ENCODE results near the gene CREG1.
"Not testable (repeated sequence)": the region's sequence is repeated elsewhere in the genome, so short reads cannot be mapped to it uniquely, and the experiment has no call there.

CREG1 gene

DNA sequence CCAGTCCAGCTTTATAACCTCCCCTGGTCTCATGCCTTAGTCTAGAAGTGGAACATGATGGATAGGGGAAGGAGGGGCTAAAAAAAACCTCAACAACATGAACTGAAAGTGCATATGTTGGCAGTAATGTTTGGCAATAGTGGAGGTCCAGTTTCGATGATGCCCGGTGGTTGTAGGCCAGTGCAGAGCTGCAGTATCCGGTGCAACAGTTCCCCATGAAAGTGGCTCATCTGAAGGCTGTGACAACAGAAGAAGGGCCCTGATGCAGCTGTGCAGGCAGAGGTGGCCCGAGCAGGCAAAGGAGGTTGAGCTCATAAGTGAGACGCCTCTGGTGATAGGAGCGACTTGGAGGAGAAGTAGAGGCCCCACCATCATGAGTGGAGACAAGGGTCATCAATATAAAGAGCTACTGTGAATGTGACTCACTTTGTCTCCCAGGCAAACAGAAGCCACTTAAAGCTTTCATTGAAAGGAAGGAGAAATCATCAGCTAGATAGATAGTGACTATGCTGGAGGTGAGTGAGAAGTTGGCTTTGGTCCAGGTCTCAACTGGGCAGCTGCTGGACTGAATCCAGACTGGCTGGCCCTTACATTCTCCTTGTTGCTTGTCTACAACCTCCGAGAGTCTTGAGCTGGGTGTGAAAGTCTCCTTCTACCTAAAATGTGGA, 10.2 kb upstream of the CREG1 start:
- DNase-seq (ENCODE audit: low read depth): no peak

DNA sequence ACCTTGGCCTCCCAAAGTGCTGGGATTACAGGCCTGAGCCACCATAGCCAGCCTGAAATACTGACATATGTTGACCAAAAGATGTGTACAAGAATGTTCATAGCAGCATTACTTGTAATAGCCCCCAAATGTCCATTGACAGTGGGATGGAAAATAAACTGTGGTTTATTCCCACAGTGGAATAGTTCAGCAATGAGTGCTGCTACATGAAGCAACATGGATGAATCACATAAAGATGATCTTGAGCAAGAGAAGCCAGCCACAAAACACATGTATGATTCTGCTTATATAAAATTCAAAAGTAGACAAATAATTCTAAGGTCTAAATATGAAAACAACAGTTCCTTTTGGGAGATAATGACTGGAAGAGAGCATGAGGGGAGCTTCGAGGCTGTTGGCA, 9.1 kb upstream of the CREG1 start:
- DNase-seq (ENCODE audit: low read depth): no peak

DNA sequence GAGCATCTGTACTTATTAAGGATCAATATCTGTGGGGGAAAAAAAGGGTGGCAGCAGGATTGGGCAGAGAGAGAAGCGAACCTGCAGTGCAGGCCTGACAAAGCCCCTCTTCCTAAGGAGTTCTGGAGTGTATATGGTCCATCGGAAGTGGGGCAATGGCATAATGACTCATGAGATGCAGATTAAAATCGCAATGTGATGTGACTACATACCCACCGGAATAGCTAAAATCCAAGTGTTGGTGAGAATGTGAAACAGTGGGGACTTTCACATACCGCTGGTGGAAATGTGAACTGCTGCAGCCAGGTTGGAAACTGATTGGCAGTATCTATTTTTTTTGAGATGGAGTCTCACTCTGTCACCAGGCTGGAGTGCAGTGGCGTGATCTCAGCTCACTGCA, 8.2 kb upstream of the CREG1 start:
- DNase-seq (ENCODE audit: low read depth): no peak

DNA sequence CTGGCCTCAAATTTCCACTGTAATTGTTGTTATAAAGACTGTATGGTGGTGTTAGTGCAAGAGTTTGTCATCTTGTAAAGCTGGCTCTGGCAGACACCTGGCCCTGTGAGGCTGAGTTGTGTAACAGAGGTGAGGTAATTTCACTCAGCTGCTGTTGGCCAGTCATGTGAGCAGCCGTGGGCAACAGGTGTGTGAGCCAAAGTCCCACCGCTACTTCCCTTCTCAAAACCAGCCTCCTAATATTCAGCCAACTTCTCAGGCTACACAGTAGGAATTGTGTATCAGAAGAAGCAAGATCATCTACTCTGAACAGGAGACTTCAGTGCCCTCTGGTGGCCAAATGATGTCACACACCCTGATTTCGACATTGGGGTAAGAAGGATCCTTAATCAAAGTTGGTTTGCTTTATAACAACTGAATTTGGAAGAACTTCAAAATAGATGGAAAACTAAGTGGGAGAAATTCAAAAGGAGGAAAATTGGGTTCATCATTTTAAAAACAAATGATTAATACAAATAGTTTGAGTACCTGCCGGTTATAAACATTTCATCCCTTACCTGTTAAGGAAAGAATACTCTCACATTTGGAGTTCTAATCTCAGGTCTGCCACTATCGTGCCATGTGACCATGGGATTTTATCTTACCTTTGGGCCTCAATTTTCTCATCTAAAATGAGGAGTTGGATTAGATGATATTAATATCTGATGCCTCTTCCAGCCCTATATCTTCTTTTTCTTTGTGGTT, 2.6 kb upstream of the CREG1 start:
- DNase-seq (ENCODE audit: low read depth): peak; percentile 33

DNA sequence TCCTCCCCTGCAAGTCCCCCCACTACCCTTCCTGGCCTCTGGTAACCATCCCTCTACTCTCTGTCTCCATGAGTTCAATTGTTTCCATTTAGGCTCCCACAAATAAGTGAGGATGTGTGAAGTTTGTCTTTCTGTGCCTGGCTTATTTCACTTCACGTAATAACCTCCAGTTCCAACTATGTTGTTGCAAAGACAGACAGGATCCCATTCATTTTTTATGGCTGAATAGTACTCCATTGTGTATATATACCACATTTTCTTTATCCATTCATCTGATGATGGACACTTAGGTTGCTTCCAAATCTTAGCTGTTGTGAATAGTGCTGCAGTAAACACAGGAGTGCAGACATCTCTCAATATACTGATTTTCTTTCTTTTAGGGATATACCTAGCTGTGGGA, 1.5 kb upstream of the CREG1 start:
- DNase-seq (ENCODE audit: low read depth): not testable (repeated sequence)

DNA sequence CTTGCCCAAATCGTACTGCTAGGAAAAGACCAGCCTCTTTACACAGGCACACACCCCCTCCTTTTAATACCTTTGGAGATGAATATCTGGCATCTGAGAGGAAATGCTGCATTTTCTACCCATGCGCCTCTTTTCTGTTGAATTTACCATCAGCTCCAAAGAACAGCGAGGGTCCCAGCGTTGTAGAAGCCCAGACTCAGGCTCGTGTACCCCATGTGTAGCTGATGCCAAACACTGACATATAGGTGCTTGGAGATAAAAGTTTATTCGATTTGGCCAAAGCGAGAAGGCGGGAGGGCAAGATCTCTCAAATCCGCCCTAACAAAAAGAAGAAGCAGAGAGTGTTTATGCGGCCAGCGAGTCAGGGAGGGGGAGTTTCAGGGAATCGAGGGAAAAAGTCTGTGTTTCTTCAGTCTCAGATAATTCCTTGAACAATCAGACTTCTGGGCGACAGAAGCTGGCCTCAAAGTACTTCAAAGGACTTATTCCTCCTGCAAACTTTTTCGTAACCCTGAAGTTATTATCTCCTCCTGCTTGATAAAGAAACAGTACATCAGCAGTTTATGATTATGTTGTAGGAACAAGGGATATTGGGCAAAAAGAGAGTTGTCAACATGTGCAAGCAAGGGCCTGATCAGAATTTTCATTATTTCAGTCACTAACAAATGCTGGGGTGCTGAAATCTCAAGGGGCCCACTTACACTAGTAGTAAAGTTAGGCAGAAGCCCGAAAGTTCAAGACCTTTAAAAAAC, 642 bp upstream of the CREG1 start:
- no peak for DNase-seq (ENCODE audit: low read depth)

DNA sequence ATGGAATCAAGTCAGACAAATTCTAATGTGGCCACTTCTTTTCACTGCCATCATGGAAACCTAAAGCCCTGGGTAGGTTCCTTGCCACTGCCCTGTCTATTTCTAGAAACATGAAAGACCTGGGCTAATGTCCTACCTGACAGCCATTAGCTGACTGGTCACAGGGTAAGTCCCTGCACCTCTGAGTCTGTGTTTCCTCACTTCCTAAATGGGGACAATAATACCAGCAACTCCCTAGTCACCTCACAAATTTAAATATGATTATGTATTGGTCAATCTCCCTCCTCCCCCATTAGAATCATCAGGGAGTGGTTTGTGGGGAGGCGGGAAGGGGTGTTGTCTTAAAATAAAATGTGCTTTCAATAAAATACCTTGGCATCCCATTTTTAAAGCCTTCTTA, 2.2 kb downstream of the CREG1 start:
- no peak for DNase-seq (ENCODE audit: low read depth)

DNA sequence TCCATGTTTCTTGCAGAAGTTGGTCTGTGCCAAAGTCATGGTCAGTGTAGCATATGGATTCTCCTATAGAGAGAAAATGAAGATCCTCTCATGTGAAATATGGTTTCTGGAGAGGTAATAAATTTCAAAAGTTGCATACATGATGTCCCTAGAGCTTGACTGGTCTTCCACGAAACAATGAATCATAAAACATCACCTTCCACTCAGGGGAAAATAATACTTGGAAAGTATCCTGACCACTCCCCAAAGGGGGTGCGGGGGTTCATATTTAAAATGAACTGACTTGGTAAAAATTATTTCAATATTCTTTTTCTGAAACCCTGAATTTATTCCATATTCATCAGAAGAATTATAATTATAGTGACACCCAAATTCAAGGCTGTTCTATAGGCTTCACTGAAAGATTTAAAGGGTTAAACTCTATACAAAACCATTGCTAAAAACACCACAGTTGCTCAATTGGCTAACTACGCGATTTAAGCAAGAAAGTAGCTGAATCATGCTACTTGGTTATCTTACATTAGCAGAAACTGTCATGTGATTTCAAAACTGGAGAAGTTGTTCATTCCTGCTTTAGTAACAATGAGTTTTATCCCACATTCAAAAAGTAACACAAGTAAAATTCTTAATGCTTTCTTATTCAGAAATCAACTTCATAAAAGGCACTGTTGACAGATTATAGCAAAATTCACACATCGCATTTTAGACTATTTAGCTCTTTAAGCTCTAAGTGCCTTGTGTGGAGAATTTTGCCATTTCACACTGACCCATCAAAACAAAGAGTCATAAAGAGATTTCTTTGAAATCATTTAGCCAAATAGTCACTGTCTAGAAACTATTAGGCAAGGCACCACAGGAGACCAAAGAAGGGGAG, 5.3 kb downstream of the CREG1 start:
- no peak for DNase-seq (ENCODE audit: low read depth)

DNA sequence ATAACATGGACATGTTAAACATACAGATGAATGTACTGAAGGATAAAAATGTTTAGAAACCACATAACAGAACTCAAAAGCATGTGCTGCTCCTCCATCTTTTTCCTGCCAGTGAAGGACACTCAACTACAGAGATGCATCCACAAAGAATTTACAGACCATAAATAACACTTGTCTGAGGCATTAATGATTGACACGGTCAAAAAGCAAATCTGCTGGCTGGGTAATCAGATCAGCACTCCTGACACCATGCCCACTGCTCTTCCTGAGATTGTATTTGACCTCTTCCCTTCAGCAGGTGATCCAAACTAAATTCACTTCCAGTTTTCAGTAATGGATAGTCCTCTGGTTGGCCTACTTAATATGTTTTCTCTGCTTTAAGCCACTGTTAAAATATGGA, 6.6 kb downstream of the CREG1 start:
- DNase-seq (ENCODE audit: low read depth): no peak

DNA sequence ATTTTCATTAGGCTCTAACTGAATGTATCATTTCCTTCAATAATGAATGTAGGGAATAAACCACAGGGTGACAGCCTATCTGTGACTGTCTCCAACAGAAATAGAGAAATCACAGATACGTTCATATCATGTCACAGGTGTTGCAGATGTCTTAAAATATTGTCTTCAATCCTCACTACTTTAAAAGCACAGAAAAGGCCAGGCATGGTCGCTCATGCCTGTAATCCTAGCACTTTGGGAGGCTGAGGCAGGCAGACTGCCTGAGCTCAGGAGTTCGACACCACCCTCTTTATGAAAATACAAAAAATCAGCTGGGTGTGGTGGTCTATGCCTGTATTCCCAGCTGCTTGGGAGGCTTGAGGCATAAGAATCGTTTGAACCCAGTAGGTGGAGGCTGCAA, 8.2 kb downstream of the CREG1 start:
- no peak for DNase-seq (ENCODE audit: low read depth)

DNA sequence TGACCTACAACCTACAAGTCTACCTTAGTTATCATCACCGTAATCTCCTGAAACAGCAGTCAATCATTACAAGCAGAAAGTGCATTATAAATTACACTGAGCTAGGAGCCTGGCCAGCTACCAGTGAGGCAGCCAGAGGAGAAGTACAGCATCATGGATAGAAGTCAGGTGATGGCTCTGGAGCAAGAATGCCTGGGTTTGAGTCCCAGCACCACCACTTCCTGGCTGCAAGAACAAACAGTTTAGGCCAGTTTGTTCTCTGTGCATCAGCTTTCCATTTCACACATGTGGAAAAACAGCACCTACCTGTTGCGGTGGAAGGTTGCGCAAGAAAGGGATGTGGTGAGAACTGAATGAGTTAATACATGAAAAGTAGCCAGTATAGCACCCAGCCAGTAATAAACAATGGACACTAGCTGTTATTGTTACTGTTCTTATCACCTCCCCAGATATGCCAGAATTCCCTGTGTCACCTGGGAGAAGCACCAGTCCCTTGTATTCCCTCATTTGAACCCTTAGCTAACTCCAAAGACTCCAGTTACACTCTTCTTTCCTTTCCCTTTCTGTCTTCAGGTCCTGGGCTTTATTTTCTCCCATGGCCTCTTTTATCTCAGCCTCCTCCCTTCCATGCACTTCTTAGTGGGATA, 9.0 kb downstream of the CREG1 start:
- no peak for DNase-seq (ENCODE audit: low read depth)

DNA sequence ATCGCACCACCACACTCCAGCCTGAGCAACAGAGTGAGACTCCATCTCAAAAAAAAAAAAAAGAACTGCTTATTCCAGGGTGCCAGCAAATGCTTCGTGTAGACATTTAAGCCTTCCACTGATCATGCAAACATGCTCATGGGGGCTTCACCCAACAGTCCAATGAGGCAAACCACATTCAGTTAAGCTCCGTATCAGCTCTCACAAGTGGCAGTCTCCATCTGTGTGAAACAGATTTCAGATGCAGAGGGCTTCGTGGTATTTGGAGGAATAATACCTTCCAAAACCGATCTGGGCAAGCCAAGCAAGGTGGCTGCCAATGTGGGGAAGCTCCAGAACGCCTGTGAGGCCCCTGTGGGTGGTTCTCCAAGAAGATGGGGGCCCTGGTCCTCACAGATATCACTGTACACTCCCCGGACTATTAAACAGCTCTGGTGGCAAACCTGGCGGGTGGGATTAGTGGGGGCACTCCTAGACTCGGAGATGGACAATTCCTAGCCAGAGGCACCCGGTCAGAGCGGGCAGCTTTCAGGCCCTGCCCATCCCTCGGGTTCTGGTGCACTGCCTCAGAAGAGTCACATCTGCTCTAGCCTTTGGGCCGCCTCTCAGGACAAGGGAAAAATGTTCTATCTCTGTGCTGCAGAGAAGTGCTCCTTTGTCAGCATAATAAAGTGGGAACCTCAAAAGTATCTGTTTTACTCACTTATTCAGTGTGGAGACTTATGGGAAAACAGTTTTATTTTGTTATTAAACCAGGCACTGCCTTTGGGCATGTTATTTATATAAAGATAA, 10.2 kb downstream of the CREG1 start:
- no peak for DNase-seq (ENCODE audit: low read depth)

DNA sequence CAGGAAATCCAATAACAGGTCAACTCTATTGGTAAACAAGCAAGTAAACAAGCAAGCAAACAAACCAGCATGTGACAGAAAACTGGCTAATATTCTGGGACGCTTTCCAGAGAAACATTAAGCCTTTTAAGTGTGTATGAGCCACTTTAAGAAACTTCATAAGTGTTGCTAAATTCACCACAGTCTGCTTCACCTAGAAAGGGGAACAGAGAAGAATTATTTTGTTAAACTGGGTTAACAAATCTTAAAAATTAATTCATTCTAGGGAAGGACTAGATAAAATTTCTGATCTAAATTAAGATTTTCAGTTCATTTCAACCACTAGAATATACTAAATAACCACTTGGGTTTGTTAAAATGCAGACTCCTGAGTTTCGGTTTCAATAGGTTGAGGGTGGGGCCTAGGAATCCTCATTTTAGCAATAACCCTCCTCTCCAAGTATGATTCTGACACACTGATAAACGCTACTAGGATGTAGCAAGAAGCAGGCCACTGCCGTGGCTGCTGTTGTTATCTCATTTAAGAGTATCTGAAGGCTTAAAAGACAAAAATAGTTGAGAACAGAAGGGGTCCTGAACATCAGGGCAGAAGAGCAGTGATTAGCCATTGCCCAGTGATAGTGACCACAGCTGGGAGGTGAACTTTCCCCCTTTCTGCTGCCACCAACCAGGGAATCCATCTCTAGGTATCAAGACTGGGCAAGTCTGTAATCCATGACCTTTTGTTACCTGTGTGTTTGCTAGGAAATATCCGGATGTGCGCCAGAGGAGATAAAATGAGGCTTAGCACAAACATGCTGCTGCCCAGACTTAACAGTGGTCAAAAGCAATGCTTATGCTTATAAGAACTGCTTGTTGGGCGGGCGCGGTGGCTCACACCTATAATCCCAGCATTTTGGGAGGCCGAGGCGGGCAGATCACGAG, 11.2 kb downstream of the CREG1 start:
- no peak for DNase-seq (ENCODE audit: low read depth)

DNA sequence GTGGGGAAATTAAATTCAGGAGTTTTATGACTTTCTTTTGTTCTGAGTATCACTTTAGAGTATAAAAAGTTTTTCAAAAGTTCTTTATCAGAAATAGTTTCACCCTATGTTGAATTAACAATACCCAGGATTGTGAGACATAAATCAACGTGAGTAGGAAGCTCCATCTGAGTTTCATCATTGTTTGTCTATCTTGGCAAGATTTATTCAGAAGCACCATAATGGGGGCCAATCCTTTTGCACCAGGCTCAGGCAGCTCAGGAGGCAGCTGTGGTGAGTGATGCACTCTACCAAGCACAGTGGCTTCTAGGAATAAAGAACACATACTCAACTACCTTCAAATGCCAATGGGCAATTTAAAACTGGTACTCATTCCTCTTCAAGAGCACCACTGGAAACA, 12.0 kb downstream of the CREG1 start:
- no peak for DNase-seq (ENCODE audit: low read depth)

DNA sequence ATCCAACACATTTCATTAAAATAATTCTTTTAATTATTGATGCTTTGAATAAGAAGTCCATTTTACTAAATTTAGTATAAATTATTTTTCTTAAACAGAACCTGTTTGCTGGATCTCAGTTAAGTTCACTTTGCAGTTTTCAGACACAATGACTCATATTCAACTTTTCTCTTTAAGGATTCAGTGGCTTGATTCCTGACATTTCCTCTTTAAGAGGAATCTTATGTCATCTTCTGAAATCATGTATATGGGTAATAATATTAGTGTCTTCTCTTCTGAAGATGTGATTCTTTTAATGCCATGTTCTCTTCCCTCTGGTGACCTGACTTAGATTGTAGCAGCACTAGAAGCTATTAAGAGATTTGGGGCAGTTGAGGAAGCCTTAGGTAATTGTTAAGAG, 12.6 kb downstream of the CREG1 start:
- DNase-seq (ENCODE audit: low read depth): no peak

DNA sequence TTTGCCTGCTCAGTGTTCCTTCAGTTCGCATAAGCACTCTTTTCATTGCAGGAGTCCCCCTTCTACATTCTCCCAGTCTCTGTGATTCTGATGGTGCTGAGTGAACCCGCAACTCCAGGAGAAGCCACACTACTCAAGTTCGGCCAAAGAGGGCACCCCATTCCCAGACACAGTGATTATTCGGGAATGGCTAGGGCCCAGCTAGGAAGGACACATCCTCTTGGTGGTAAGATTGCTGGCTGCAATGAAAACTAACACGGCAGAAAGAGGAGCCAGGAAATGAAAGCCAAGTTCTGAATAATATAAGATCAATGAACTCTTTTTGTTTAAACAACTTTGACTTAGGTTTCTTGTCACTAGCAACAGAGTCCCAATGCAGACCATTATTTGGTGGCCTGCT, 14.9 kb downstream of the CREG1 start:
- no peak for DNase-seq (ENCODE audit: low read depth)

DNA sequence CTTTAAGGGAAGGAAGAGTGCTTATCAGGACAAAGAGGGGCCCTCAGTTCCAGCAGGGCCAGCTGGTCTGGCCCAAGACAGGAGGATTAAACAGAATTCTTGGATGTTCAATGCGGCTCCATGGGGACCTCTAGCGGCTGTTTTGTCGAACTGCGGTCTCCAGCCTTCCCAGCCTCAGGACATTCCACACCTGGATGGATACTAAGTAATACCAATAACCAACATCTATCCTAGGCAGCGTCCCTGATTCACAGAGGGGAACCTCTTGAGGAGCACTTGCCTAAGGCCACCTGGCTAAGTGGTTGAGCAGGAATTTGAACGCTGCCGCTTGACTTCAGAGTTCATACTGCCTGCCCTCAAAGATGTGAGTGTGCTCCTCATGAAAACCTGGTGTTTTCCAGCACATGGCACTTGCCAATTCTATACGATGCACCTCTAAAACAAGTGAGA, 19.7 kb downstream of the CREG1 start:
- DNase-seq (ENCODE audit: low read depth): peak; percentile 33

DNA sequence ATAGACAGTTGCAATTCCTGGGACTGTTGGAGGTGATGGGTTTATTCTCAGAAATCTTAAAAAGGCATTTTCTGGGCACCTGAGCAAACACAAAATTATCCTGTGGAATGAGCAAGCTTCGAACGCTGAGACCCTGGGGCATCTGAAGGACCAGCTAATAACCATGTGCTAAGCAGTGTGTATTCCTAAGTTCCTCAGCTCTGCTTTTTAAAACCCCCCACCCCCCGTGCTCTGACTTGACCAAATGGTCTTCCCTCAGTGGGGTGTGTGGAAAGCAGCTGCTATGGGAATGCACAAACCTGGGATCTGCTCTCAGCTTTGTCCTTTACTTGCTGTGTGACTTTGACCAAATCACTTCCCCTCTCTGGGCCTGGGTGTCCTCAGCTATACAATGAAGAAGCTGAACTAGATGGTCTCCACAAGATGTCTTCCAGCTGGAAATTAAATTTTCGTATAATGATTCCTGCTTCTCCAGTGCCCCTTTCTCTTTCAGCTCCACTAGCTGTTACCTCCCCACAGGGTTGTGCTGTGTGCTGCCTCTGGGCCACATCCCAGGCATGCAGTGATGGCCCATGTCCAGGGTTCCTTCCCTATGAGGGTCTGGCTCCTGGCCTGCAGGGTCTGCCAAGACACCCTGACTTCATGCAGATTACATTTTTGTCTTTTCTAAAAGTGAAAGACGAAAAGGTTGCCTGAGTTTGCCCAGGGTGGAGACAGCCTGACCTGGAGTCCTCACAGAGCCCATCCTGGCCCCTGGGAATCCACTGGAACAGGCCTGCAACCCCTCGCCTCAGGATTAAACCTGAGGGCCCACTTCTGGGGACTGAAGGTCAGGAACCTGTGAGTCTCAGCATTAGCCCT, 20.4 kb downstream of the CREG1 start:
- no peak for DNase-seq (ENCODE audit: low read depth)

DNA sequence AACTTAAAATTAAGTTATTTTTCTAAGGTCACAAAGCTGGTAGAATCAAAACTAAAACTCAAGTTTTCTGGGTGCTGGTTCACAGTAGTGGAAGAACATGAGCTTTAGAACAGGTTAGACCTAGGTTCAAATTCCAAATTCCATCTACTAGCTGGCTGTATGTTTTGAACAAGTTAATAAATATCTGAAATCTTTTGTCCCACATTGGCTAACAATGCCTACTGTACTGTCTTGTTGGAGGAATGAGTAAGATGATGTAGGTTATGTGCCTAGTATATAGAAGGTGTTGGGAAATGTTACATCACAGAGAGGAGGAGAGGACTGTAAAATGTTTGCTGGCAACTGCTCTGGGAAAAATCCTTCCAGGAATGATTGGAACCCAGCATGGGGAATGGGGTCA, 21.2 kb downstream of the CREG1 start:
- no peak for DNase-seq (ENCODE audit: low read depth)

Measured in stimulated activated CD8-positive, alpha-beta memory T cell treated with anti-CD3 and anti-CD28 coated beads, Interleukin-15, amount 100 ng/mL, for 24 hours (primary cell).